DOHH2 (cell line): Measurements from ENCODE around the gene MYDGF.

Experiments
- EZH2phosphoT487 ChIP-seq: fragments of 200-600 bp; sonication (generic); IDR thresholded peaks from 2 replicates; pipeline ENCODE4 v1.6.1; 2017; ENCODE audit warnings: borderline replicate concordance, mild to moderate bottlenecking, antibody characterized with exemption, low read length, moderate library complexity, mixed read lengths
- TF ChIP-seq, protein P1 (sequence below): fragments of 200-600 bp; sonication (generic); IDR thresholded peaks from one replicate; pipeline ENCODE4 v1.5.1; 2014; ENCODE audit warnings: antibody characterized with exemption, mild to moderate bottlenecking, low read depth, low read length; ENCODE audit not compliant: poor library complexity, severe bottlenecking

DNA sequence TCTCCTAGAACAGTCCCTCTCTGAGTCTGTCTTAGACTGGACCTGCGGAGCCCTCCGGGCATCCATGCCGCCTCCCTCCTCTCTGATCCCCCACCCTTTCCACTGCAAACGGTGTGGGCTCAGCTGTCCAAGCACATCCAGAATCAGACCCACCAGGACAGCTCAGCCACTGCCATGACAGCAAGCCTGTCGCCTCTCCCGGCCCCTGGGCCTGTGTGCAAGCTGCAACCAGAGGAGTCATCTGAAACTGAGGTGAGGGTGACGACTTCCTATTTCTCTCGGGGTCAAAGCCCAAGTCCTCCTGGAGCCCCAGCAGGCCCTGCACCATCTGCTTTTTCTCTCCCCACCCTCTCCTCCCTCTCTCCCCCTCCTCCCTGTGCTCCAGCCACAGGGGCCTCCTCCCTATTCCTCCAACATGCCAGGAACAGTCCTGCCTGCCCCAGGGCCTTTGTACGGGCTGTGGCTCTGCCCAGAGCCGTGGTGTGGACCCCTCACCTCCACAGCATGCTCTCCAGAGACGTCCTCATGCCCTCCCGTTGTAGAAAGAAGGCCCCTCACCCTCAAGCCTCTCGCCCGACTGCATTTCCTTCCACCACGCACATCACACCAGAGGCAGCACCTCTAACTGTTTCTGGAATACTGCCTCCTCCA, 23.5 kb upstream of the MYDGF start:
- TF ChIP-seq, protein P1, sequence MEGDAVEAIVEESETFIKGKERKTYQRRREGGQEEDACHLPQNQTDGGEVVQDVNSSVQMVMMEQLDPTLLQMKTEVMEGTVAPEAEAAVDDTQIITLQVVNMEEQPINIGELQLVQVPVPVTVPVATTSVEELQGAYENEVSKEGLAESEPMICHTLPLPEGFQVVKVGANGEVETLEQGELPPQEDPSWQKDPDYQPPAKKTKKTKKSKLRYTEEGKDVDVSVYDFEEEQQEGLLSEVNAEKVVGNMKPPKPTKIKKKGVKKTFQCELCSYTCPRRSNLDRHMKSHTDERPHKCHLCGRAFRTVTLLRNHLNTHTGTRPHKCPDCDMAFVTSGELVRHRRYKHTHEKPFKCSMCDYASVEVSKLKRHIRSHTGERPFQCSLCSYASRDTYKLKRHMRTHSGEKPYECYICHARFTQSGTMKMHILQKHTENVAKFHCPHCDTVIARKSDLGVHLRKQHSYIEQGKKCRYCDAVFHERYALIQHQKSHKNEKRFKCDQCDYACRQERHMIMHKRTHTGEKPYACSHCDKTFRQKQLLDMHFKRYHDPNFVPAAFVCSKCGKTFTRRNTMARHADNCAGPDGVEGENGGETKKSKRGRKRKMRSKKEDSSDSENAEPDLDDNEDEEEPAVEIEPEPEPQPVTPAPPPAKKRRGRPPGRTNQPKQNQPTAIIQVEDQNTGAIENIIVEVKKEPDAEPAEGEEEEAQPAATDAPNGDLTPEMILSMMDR, result no peak
- no peak for TF ChIP-seq EZH2phosphoT487
